B cell (primary cell): ENCODE results near the gene ANKDD1B. TPM values are rescaled to one million over a fixed set of nuclear protein-coding genes. Genes with fewer than 3 reads are reported as not detected.

ENCODE experiments used
- ATAC-seq: fragments of 200-7000 bp; cut with Tn5 transposase; one replicate; pipeline ENCODE4 v1.10.0; 2021; ENCODE audit warnings: low read depth, mild to moderate bottlenecking, moderate number of reproducible peaks, moderate library complexity
- CTCF ChIA-PET: fragments of 350-600 bp; sonication (Branson Sonifier 250); formaldehyde crosslinking; loops from one replicate; lab custom pipeline; 2021; ENCODE audit warnings: antibody characterized with exemption, inconsistent platforms; lab: Charles Lee
- POLR2A ChIA-PET: fragments of 350-600 bp; sonication (Branson Sonifier 250); formaldehyde crosslinking; loops from one replicate; lab custom pipeline; 2021; ENCODE audit warnings: antibody characterized with exemption; lab: Charles Lee
- DNase-seq: peaks from one replicate; pipeline ENCODE4 v3.0.0; 2013
- H2AFZ ChIP-seq: 2 replicates; pipeline ENCODE4 v1.6.1; 2012; ENCODE audit warnings: mild to moderate bottlenecking, low read depth, low read length; ENCODE audit not compliant: insufficient read depth, poor library complexity, severe bottlenecking
- H3K27ac ChIP-seq, 2 donors: 1 replicate in 1 of 2; 2 replicates in 1 of 2; pipeline ENCODE4 v1.5.1; 2012 to 2013; ENCODE audit warnings: low read length in 2 of 2, mild to moderate bottlenecking in 2 of 2, moderate library complexity in 1 of 2
- H3K27me3 ChIP-seq, 4 experiments: fragments of 200-600 bp in 1 of 4; sonication (generic) in 1 of 4; replicated peaks in 1 of 4; 1 replicate in 2 of 4; 2 replicates in 2 of 4; pipeline versions ENCODE4 v1.6.1 to v1.7.0; 2013 to 2016; ENCODE audit warnings: low read length in 3 of 4, mild to moderate bottlenecking in 2 of 4, mixed read lengths in 1 of 4, moderate library complexity in 1 of 4; ENCODE audit not compliant: insufficient read depth in 4 of 4, control insufficient read depth in 3 of 4; ENCODE audit errors: control extremely low read depth in 1 of 4
- H3K36me3 ChIP-seq, 2 experiments: replicated peaks in 1 of 2; 1 replicate in 1 of 2; 2 replicates in 1 of 2; pipeline versions ENCODE4 v1.6.1 to v1.7.1; 2013; ENCODE audit warnings: low read length in 1 of 2; ENCODE audit not compliant: insufficient read depth in 2 of 2, control insufficient read depth in 1 of 2; ENCODE audit errors: control extremely low read depth in 1 of 2, extremely low read depth in 1 of 2
- H3K4me1 ChIP-seq, 2 donors: fragments of 200-600 bp in 1 of 2; sonication (generic) in 1 of 2; 1 replicate in 1 of 2; 2 replicates in 1 of 2; pipeline versions ENCODE4 v1.5.1 to v1.6.1; 2013 to 2017; ENCODE audit warnings: low read length in 2 of 2; ENCODE audit not compliant: control insufficient read depth in 2 of 2, insufficient read depth in 2 of 2
- H3K4me2 ChIP-seq: replicated peaks from 2 replicates; pipeline ENCODE3; 2012; ENCODE audit warnings: mild to moderate bottlenecking, low read depth, low read length; ENCODE audit not compliant: poor library complexity, severe bottlenecking
- H3K4me3 ChIP-seq, 5 experiments: fragments of 200-600 bp in 1 of 5; sonication (generic) in 1 of 5; 1 replicate in 3 of 5; 2 replicates in 2 of 5; pipeline versions ENCODE4 v1.5.1 to v1.7.0; 2011 to 2016; ENCODE audit warnings: low read length in 4 of 5, mild to moderate bottlenecking in 4 of 5, low read depth in 2 of 5, control low read depth in 1 of 5, moderate library complexity in 1 of 5; ENCODE audit not compliant: insufficient read depth in 1 of 5; ENCODE audit errors: control extremely low read depth in 1 of 5, extremely low read depth in 1 of 5
- H3K79me2 ChIP-seq: fragments of 200-600 bp; sonication (generic); one replicate; pipeline ENCODE4 v1.6.0; 2016; ENCODE audit warnings: low read length; ENCODE audit not compliant: control insufficient read depth, insufficient read depth
- H3K9ac ChIP-seq: fragments of 200-600 bp; sonication (generic); 2 replicates; pipeline ENCODE4 v1.6.1; 2017; ENCODE audit warnings: mild to moderate bottlenecking, low read length, moderate library complexity
- H3K9me3 ChIP-seq, 3 donors: one replicate each; pipeline versions ENCODE4 v1.6.1 to v1.7.1; 2013; ENCODE audit warnings: low read length in 2 of 3; ENCODE audit not compliant: control insufficient read depth in 2 of 3, insufficient read depth in 1 of 3; ENCODE audit errors: control extremely low read depth in 1 of 3
- H4K20me1 ChIP-seq: 2 replicates; pipeline ENCODE4 v1.6.0; 2012; ENCODE audit warnings: mild to moderate bottlenecking, low read length; ENCODE audit not compliant: insufficient read depth, control insufficient read depth, poor library complexity, severe bottlenecking
- H3K27ac Mint-ChIP-seq: one replicate; pipeline ENCODE4 v1.8.0; 2021; ENCODE audit warnings: mixed read lengths
- H3K27me3 Mint-ChIP-seq: one replicate; pipeline ENCODE4 v1.8.0; 2021; ENCODE audit warnings: mixed read lengths
- H3K4me1 Mint-ChIP-seq: one replicate; pipeline ENCODE4 v1.8.0; 2021; ENCODE audit warnings: mixed read lengths
- H3K4me3 Mint-ChIP-seq: one replicate; pipeline ENCODE4 v1.8.0; 2021; ENCODE audit warnings: mixed read lengths
- H3K9me3 Mint-ChIP-seq: one replicate; pipeline ENCODE4 v1.8.0; 2022; ENCODE audit warnings: mixed read lengths; ENCODE audit not compliant: insufficient read depth
- EZH2 ChIP-seq: IDR thresholded peaks from 2 replicates; pipeline ENCODE4 v1.6.1; 2012; ENCODE audit warnings: borderline replicate concordance, low read depth, mild to moderate bottlenecking, moderate library complexity, low read length; ENCODE audit not compliant: insufficient read depth, poor library complexity, severe bottlenecking
- WGBS: methylation state at CpG from one replicate; pipeline ENCODE4 v1.1.5; 2013; ENCODE audit warnings: missing lambda C conversion rate; ENCODE audit not compliant: insufficient coverage; 5-methylcytosine and 5-hydroxymethylcytosine counted together
- intact Hi-C: fragments of 100-400 bp; cut with micrococcal nuclease; formaldehyde crosslinking; loops from one replicate; pipeline ENCODE4 v1.10.0; 2022
- polyA plus RNA-seq: library from polyadenylated mRNA; depleted of rRNA; stranded (reverse); fragments of >200 nt; gene quantifications from 2 replicates; pipeline ENCODE4 v1.2.3, GENCODE V29; 2012
- total RNA-seq, 2 donors: library from RNA; stranded (reverse); fragments of 120-200 nt in 1 of 2; gene quantifications; 1 replicate in 1 of 2; 2 replicates in 1 of 2; pipeline versions ENCODE4 v1.2.3 to v1.2.4, GENCODE V29; 2013 to 2022
- TF ChIP-seq, protein P1 (sequence below): fragments of 200-600 bp; IDR thresholded peaks from one replicate; pipeline ENCODE4 v1.8.0; 2022; ENCODE audit warnings: antibody characterized with exemption, mild to moderate bottlenecking

ANKDD1B gene
- total and polyA plus RNA-seq, 2 donors (not counting 1 experiment from before 2014, with no cell fraction given), result 0.30 to 1.1 TPM

DNA sequence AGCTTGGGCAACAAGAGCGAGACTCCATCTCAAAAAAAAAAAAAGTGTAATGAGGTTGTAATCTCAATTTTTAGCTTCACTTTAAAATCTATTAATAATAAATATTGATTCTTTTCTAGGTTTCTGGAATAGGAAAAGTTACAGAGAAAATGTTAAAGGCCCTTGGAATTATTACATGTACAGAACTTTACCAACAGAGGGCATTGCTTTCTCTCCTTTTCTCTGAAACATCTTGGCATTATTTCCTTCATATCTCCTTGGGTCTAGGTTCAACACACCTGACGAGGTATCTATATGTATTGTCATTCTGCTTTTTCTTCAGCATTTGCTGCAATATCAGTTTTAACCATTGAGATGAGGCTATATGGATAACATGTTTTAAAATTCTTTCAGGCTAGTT lies 26.6 kb upstream of the ANKDD1B start:
- no peak for TF ChIP-seq EZH2
- TF ChIP-seq, protein P1, sequence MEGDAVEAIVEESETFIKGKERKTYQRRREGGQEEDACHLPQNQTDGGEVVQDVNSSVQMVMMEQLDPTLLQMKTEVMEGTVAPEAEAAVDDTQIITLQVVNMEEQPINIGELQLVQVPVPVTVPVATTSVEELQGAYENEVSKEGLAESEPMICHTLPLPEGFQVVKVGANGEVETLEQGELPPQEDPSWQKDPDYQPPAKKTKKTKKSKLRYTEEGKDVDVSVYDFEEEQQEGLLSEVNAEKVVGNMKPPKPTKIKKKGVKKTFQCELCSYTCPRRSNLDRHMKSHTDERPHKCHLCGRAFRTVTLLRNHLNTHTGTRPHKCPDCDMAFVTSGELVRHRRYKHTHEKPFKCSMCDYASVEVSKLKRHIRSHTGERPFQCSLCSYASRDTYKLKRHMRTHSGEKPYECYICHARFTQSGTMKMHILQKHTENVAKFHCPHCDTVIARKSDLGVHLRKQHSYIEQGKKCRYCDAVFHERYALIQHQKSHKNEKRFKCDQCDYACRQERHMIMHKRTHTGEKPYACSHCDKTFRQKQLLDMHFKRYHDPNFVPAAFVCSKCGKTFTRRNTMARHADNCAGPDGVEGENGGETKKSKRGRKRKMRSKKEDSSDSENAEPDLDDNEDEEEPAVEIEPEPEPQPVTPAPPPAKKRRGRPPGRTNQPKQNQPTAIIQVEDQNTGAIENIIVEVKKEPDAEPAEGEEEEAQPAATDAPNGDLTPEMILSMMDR, result no peak
- DNase-seq (no peak), ATAC-seq (no peak)
- H3K9me3 ChIP-seq, result no peaks in the 10 kb centered on the region
- no peaks in the 10 kb centered on the region for H3K27me3 ChIP-seq
- peaks cover 4 to 16% of the 10 kb centered on the region in 2 experiments for H3K36me3 ChIP-seq
- Mint-ChIP-seq H3K4me1 (no peaks in the 10 kb centered on the region), H3K27ac (no peak overlapping the region), H3K27me3 (no peaks in the 10 kb centered on the region), H3K4me3 (no peak overlapping the region), H3K9me3 (no peaks in the 10 kb centered on the region)
- intact Hi-C loops, result no loop called here
- H3K4me1 ChIP-seq, result no peaks in the 10 kb centered on the region
- no peak overlapping the region for H3K9ac ChIP-seq
- no peak overlapping the region for H3K4me3 ChIP-seq
- H3K4me2 ChIP-seq, result no peak overlapping the region
- no peaks in the 10 kb centered on the region for H3K79me2 ChIP-seq
- no peak overlapping the region for H3K27ac ChIP-seq
- ChIA-PET POLR2A (no interaction called here), CTCF (no interaction called here)
- no peak overlapping the region for H2AFZ ChIP-seq
- no peaks in the 10 kb centered on the region for H4K20me1 ChIP-seq
- WGBS, result no CpG with 5 or more reads among the region's 2 CpGs

DNA sequence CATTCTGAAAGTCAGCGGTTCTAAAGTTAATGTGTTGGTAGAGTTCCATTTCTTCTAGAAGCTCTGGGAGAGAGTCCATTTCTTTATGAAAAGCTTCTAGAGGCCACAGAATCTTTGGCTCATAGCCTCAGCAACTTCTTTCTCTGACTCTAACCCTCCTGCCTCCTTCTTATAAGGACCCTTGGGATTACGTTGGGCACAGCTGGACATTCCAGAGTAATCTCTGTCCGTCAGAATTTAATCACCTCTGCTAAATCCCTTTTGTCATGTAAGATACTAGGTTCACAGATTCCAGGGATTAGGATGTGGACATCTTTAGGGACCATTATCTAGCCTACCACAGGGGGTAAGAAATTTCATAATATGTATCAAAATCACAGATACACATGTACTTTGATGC lies 22.6 kb upstream of the ANKDD1B start:
- no peaks in the 10 kb centered on the region for H3K27me3 ChIP-seq
- H3K4me1 ChIP-seq, result no peaks in the 10 kb centered on the region
- H4K20me1 ChIP-seq, result no peaks in the 10 kb centered on the region
- ChIA-PET POLR2A (no interaction called here), CTCF (no interaction called here)
- ATAC-seq (no peak), DNase-seq (no peak)
- Mint-ChIP-seq H3K4me1 (no peaks in the 10 kb centered on the region), H3K4me3 (no peak overlapping the region), H3K27ac (no peak overlapping the region), H3K9me3 (no peaks in the 10 kb centered on the region), H3K27me3 (no peaks in the 10 kb centered on the region)
- WGBS, result no CpG with 5 or more reads among the region's 3 CpGs
- no peaks in the 10 kb centered on the region for H3K79me2 ChIP-seq
- H3K9me3 ChIP-seq, result no peaks in the 10 kb centered on the region
- H3K4me3 ChIP-seq, result no peak overlapping the region
- no peak overlapping the region for H3K4me2 ChIP-seq
- H3K9ac ChIP-seq, result no peak overlapping the region
- no peak overlapping the region for H3K27ac ChIP-seq
- intact Hi-C loops, result no loop called here
- no peak for TF ChIP-seq EZH2
- TF ChIP-seq, protein P1, result no peak
- peaks cover 10 to 25% of the 10 kb centered on the region in 2 experiments for H3K36me3 ChIP-seq
- no peak overlapping the region for H2AFZ ChIP-seq
